Measurements from ENCODE around the gene LANCL2. TPM values are rescaled to one million over a fixed set of nuclear protein-coding genes. Genes with fewer than 3 reads are reported as not detected.

Gene LANCL2
- polyA plus RNA-seq, 5 donors, result 18.7 to 23.1 (median 19.9) TPM

- DNase-seq, result no peak
Observed at GRCh38 chr7:55435466-55435865, 70.3 kb downstream of the LANCL2 start.

GRCh38 chr7:55436457-55436856 lies 71.3 kb downstream of the LANCL2 start:
- DNase-seq, result no peak

GRCh38 chr7:55437375-55437774 lies 72.2 kb downstream of the LANCL2 start:
- no peak for DNase-seq

GRCh38 chr7:55438085-55438756 lies 73.1 kb downstream of the LANCL2 start:
- DNase-seq, result no peak

GRCh38 chr7:55438757-55439525 lies 73.8 kb downstream of the LANCL2 start:
- DNase-seq, result no peak

- DNase-seq, result no peak
Observed at GRCh38 chr7:55439627-55440026, 74.5 kb downstream of the LANCL2 start.

GRCh38 chr7:55440040-55440690 lies 75.0 kb downstream of the LANCL2 start:
- DNase-seq, result no peak

- no peak for DNase-seq
Observed at GRCh38 chr7:55441002-55441401, 75.9 kb downstream of the LANCL2 start.

- no peak for DNase-seq
Observed at GRCh38 chr7:55441774-55442522, 76.8 kb downstream of the LANCL2 start.

GRCh38 chr7:55444786-55445185 lies 79.6 kb downstream of the LANCL2 start:
- DNase-seq, result no peak

GRCh38 chr7:55448526-55448925 lies 83.4 kb downstream of the LANCL2 start:
- no peak for DNase-seq

- no peak for DNase-seq
Observed at GRCh38 chr7:55449205-55449991, 84.3 kb downstream of the LANCL2 start.

GRCh38 chr7:55449992-55450535 lies 84.9 kb downstream of the LANCL2 start:
- no peak for DNase-seq

GRCh38 chr7:55452971-55453370 lies 87.8 kb downstream of the LANCL2 start:
- no peak for DNase-seq

GRCh38 chr7:55457801-55458200 lies 92.7 kb downstream of the LANCL2 start:
- no peak for DNase-seq

- DNase-seq, result no peak
Observed at GRCh38 chr7:55458351-55458750, 93.2 kb downstream of the LANCL2 start.

- no peak for DNase-seq
Observed at GRCh38 chr7:55463686-55464262, 98.6 kb downstream of the LANCL2 start.

- no peak for DNase-seq
Observed at GRCh38 chr7:55464422-55464821, 99.3 kb downstream of the LANCL2 start.

GRCh38 chr7:55465691-55466090 lies 100.6 kb downstream of the LANCL2 start:
- no peak for DNase-seq

GRCh38 chr7:55467047-55467593 lies 102.0 kb downstream of the LANCL2 start:
- no peak for DNase-seq

Data from right lung (tissue), 5 donors.